Islet of Langerhans (tissue), 1 donor: ENCODE data around the gene SLC35A3.
"Not testable (repeated sequence)": the region's sequence is repeated elsewhere in the genome, so short reads cannot be mapped to it uniquely, and the experiment has no call there.

Source experiments
- FAIRE-seq: peaks from one replicate; lab custom pipeline; 2011; peaks lifted over from hg19 to GRCh38; lab: Jason Lieb, UNC

The SLC35A3 gene

GRCh38 chr1:99975529-99975928, 5.7 kb downstream of the SLC35A3 start:
- no peak for FAIRE-seq

GRCh38 chr1:99977326-99977725, 7.5 kb downstream of the SLC35A3 start:
- not testable (repeated sequence) for FAIRE-seq

- FAIRE-seq = no peak
Observed at GRCh38 chr1:99978218-99978617, 8.4 kb downstream of the SLC35A3 start.

GRCh38 chr1:99979091-99979490, 9.3 kb downstream of the SLC35A3 start:
- no peak for FAIRE-seq

GRCh38 chr1:99980928-99981327, 11.1 kb downstream of the SLC35A3 start:
- FAIRE-seq = no peak

GRCh38 chr1:99986656-99987225, 16.9 kb downstream of the SLC35A3 start:
- FAIRE-seq = no peak

- no peak for FAIRE-seq
Observed at GRCh38 chr1:99988210-99988765, 18.5 kb downstream of the SLC35A3 start.

GRCh38 chr1:99992044-99992722, 22.4 kb downstream of the SLC35A3 start:
- peak; percentile 5 for FAIRE-seq

- no peak for FAIRE-seq
Observed at GRCh38 chr1:99992760-99993467, 23.1 kb downstream of the SLC35A3 start.

GRCh38 chr1:99993468-99993845, 23.7 kb downstream of the SLC35A3 start:
- FAIRE-seq = no peak

- no peak for FAIRE-seq
Observed at GRCh38 chr1:99994496-99994895, 24.7 kb downstream of the SLC35A3 start.

GRCh38 chr1:99996951-99997350, 27.2 kb downstream of the SLC35A3 start:
- FAIRE-seq = no peak

GRCh38 chr1:100001462-100001861, 31.7 kb downstream of the SLC35A3 start:
- no peak for FAIRE-seq

- FAIRE-seq = no peak
Observed at GRCh38 chr1:100005424-100005823, 35.6 kb downstream of the SLC35A3 start.

GRCh38 chr1:100006688-100007087, 36.9 kb downstream of the SLC35A3 start:
- FAIRE-seq = no peak

GRCh38 chr1:100009458-100009857, 39.7 kb downstream of the SLC35A3 start:
- no peak for FAIRE-seq

GRCh38 chr1:100010804-100011203, 41.0 kb downstream of the SLC35A3 start:
- no peak for FAIRE-seq

- FAIRE-seq = no peak
Observed at GRCh38 chr1:100019220-100019619, 49.4 kb downstream of the SLC35A3 start.

- no peak for FAIRE-seq
Observed at GRCh38 chr1:100023482-100023881, 53.7 kb downstream of the SLC35A3 start.

GRCh38 chr1:100027212-100027611, 57.4 kb downstream of the SLC35A3 start:
- FAIRE-seq = no peak

- FAIRE-seq = no peak
Observed at GRCh38 chr1:100028765-100029164, 59.0 kb downstream of the SLC35A3 start.

- FAIRE-seq = no peak
Observed at GRCh38 chr1:100034470-100034869, 64.7 kb downstream of the SLC35A3 start.

- FAIRE-seq = no peak
Observed at GRCh38 chr1:100035214-100035613, 65.4 kb downstream of the SLC35A3 start.
